ENCODE measurements around the gene FBXO45.
"Not testable (repeated sequence)": the region's sequence is repeated elsewhere in the genome, so short reads cannot be mapped to it uniquely, and the experiment has no call there.

The FBXO45 gene

DNA sequence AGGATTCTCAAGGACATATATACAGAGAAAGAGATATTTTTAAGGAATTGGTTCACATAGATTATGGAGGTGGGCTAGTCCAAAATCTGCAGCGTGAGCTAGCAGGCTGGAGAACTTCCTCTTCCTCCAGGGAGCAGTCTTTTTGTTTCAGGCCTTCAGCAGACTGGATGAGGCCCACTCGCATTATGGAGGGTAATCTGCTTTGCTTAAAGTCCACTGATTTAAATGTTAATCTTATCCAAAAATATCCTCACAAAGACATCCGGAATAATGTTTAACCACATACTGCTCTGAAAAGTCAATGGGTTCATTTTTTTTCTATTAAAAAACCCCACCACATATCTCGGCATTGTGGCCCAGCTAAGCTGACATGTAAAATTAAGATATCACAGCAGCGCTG is 48.8 kb downstream of the FBXO45 start:
- Histone ChIP-seq H3K27ac (peak overlapping the region in 1 of 2 donors; percentile 11), H3K4me3 (no peak overlapping the region)
- no peak for DNase-seq (ENCODE audit: low spot score)
- TF ChIP-seq, protein P1, sequence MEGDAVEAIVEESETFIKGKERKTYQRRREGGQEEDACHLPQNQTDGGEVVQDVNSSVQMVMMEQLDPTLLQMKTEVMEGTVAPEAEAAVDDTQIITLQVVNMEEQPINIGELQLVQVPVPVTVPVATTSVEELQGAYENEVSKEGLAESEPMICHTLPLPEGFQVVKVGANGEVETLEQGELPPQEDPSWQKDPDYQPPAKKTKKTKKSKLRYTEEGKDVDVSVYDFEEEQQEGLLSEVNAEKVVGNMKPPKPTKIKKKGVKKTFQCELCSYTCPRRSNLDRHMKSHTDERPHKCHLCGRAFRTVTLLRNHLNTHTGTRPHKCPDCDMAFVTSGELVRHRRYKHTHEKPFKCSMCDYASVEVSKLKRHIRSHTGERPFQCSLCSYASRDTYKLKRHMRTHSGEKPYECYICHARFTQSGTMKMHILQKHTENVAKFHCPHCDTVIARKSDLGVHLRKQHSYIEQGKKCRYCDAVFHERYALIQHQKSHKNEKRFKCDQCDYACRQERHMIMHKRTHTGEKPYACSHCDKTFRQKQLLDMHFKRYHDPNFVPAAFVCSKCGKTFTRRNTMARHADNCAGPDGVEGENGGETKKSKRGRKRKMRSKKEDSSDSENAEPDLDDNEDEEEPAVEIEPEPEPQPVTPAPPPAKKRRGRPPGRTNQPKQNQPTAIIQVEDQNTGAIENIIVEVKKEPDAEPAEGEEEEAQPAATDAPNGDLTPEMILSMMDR (IDR thresholded peaks at IDR 0.05), result no peak

DNA sequence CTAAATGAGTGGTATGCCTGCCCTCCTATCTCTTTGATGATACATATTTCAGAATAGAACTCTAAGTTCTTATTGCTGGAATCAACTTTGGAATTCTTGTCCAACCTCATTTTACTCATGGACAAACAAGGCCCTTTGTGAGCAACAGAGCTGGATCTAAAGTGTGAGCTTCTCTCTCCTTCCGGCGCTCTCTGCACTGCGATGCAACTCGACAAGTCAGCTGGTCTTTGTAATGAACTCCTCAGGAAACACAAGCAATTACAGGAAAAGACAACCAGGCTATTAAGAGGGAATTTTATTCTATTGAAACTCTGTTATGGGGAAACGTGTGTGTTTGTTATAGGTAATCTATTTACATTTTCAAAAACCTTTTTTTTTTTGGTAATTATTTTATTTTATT is 50.8 kb downstream of the FBXO45 start:
- TF ChIP-seq, protein P1 (IDR thresholded peaks at IDR 0.05), result no peak
- no peak for DNase-seq (ENCODE audit: low spot score)
- H3K4me3 ChIP-seq, result no peak overlapping the region
- peak overlapping the region in 1 of 2 donors; percentile 48 for H3K27ac ChIP-seq

DNA sequence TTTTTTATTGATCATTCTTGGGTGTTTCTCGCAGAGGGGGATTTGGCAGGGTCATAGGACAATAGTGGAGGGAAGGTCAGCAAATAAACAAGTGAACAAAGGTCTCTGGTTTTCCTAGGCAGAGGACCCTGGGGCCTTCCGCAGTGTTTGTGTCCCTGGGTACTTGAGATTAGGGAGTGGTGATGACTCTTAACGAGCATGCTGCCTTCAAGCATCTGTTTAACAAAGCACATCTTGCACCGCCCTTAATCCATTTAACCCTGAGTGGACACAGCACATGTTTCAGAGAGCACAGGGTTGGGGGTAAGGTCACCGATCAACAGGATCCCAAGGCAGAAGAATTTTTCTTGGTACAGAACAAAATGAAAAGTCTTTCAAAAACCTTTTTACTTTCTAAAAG is 51.2 kb downstream of the FBXO45 start:
- peak overlapping the region in 1 of 2 donors; percentile 56 for H3K27ac ChIP-seq
- H3K4me3 ChIP-seq; DNase-seq (ENCODE audit: low spot score): not testable (repeated sequence)

DNA sequence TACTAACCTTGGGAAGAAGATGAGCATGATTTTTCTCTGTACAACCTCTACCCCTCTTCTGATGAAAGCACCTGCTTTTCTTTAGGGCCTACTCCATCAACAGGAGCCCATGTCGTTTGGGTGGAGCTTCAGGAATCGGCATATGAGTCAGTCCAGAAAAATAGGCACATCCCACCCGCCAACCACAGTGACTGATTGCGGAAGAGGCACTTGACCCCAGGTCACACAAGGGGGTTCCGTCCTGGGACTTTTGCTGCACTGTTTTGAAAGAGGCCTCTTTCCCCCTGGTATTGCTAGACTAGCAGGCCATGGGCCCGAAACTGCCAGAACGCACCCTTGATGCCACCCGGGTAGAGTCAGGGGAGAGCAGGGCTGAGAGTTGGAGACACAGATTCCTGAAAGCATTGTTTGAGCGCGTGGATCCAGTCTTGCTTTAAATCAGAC is 51.7 kb downstream of the FBXO45 start:
- DNase-seq (ENCODE audit: low spot score), result no peak
- Histone ChIP-seq H3K4me3 (no peak overlapping the region), H3K27ac (peak overlapping the region in 1 of 2 donors; percentile 56)
- TF ChIP-seq, protein P1 (IDR thresholded peaks at IDR 0.05), result no peak

DNA sequence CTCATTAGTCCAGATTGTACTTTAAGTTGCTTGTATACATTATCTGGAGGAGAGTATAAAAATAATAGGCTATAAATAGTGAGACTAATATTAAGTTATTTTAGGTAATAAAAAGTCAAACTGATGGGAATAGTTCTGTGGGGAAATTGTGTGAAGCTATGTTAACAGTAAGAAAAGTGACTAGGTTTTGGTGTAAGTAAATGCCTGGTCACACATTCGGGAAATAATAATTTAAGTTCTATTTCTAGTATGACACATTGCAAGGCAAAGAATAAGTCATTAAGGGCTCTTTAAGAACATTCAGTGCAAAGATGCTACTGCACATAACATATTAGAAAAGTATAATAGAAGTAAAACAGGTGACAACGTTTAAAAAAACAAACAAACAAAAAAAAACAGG is 52.2 kb downstream of the FBXO45 start:
- Histone ChIP-seq H3K27ac (peak overlapping the region in 1 of 2 donors; percentile 56), H3K4me3 (no peak overlapping the region)
- TF ChIP-seq, protein P1 (IDR thresholded peaks at IDR 0.05), result no peak
- DNase-seq (ENCODE audit: low spot score), result no peak

DNA sequence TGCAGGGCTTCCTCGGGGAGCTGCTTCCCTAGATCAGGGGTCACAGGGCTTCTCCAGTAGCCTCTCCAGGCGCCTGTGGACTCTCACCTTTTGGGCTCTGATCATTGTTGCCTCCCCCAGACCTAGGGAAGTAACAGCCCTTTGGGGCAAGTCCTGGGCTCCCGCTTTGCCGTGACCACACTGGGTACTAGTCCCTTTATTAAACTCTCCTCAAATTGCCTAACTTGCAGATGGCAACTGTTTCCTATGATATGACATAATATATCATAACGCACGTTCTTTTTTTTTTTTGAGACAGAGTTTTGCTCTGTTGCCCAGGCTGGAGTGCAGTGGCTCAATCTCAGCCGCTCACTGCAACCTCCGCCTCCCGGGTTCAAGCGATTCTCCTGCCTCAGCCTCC is 53.2 kb downstream of the FBXO45 start:
- Histone ChIP-seq H3K27ac (no peak overlapping the region), H3K4me3 (no peak overlapping the region)
- TF ChIP-seq, protein P1 (IDR thresholded peaks at IDR 0.05), result no peak
- DNase-seq (ENCODE audit: low spot score), result no peak

- Histone ChIP-seq H3K27ac (peak overlapping the region in 1 of 2 donors; percentile 75), H3K4me3 (no peak overlapping the region)
- DNase-seq (ENCODE audit: low spot score), result no peak
- TF ChIP-seq, protein P1 (IDR thresholded peaks at IDR 0.05), result no peak
Observed at GRCh38 chr3:196624067-196624790, 55.8 kb downstream of the FBXO45 start.
